Pons (tissue), 1 donor: ENCODE results near the gene GALNT15.
A peak's percentile ranks its signal among the peaks of the same experiment; 100 is the strongest.

Source experiments
- DNase-seq: peaks from one replicate; pipeline ENCODE4 v3.0.0-alpha.2; 2016; ENCODE audit warnings: low spot score

GALNT15 gene

GRCh38 chr3:16253601-16254000 is 79.1 kb downstream of the GALNT15 start:
- DNase-seq, result peak; percentile 55

GRCh38 chr3:16254916-16255315 is 80.4 kb downstream of the GALNT15 start:
- DNase-seq, result no peak

- no peak for DNase-seq
Measured at GRCh38 chr3:16255326-16255725, 80.8 kb downstream of the GALNT15 start.

GRCh38 chr3:16255726-16256125 is 81.2 kb downstream of the GALNT15 start:
- DNase-seq, result no peak

- no peak for DNase-seq
Measured at GRCh38 chr3:16257309-16257708, 82.8 kb downstream of the GALNT15 start.

GRCh38 chr3:16258177-16258576 is 83.7 kb downstream of the GALNT15 start:
- no peak for DNase-seq

GRCh38 chr3:16258866-16259265 is 84.4 kb downstream of the GALNT15 start:
- no peak for DNase-seq

GRCh38 chr3:16260046-16260445 is 85.6 kb downstream of the GALNT15 start:
- DNase-seq, result no peak

- no peak for DNase-seq
Measured at GRCh38 chr3:16262174-16262573, 87.7 kb downstream of the GALNT15 start.

GRCh38 chr3:16264174-16264707 is 89.8 kb downstream of the GALNT15 start:
- DNase-seq, result no peak

- peak; percentile 99 for DNase-seq
Measured at GRCh38 chr3:16264708-16265454, 90.4 kb downstream of the GALNT15 start, which contains the start of the genes DPH3 and OXNAD1. TSS of gene DPH3 (minus strand) at chr3:16264943. CDS start at chr3:16264876, 67 bp downstream. TSS of gene OXNAD1 (plus strand) at chr3:16265212. CDS start at chr3:16270953, 5,741 bp downstream.

- DNase-seq, result no peak
Measured at GRCh38 chr3:16265455-16265786, 90.9 kb downstream of the GALNT15 start.

- DNase-seq, result no peak
Measured at GRCh38 chr3:16266714-16267113, 92.2 kb downstream of the GALNT15 start.

- DNase-seq, result no peak
Measured at GRCh38 chr3:16270855-16271254, 96.4 kb downstream of the GALNT15 start.

- DNase-seq, result no peak
Measured at GRCh38 chr3:16272588-16272987, 98.1 kb downstream of the GALNT15 start.

GRCh38 chr3:16273867-16274266 is 99.4 kb downstream of the GALNT15 start:
- no peak for DNase-seq

GRCh38 chr3:16277471-16277870 is 103.0 kb downstream of the GALNT15 start:
- no peak for DNase-seq

GRCh38 chr3:16279010-16279801 is 104.7 kb downstream of the GALNT15 start:
- no peak for DNase-seq

GRCh38 chr3:16280671-16281070 is 106.2 kb downstream of the GALNT15 start:
- no peak for DNase-seq
